Measurements from ENCODE around the gene ANKRD29.
A peak's percentile ranks its signal among the peaks of the same experiment; 100 is the strongest.

ANKRD29 gene

GRCh38 chr18:23568281-23569138 lies 94.2 kb downstream of the ANKRD29 start:
- H3K27ac ChIP-seq (ENCODE audit: poor library complexity, severe bottlenecking), result no peak overlapping the region
- no peak for TF ChIP-seq CTCF (IDR thresholded peaks at IDR 0.05; ENCODE audit: poor library complexity, severe bottlenecking)
- no peak overlapping the region for H3K4me3 ChIP-seq (ENCODE audit: severe bottlenecking)
- H3K27me3 ChIP-seq (ENCODE audit: insufficient read depth, poor library complexity, severe bottlenecking), result no peaks in the 10 kb centered on the region
- DNase-seq (ENCODE audit: low spot score) (no peak), ATAC-seq (ENCODE audit: low read depth) (no peak)
- peaks cover under 1% of the 10 kb centered on the region for H3K4me1 ChIP-seq (ENCODE audit: insufficient read depth, poor library complexity, severe bottlenecking)
- H3K9me3 ChIP-seq (ENCODE audit: severe bottlenecking), result no peaks in the 10 kb centered on the region
- peaks cover 100% of the 10 kb centered on the region for H3K36me3 ChIP-seq (ENCODE audit: low read depth)

DNA sequence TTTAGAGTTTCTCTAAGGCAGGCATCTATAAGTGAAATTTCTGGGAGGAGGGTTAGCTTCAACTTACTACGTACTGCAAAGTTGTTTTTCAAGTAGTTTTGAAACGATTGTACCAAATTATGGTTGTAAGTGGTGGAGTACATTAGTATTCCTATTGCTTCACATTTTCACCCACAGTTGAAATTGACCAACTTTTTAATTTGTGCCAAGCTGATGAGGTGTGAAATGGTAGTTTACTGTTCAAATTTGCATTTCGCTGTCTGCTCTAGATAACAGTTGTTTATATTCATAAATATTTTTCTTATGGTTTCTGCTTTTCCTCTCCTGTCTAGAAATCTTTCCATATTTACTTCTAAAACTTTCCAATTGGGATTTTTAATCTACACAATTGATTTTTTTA lies 95.0 kb downstream of the ANKRD29 start:
- H3K27me3 ChIP-seq (ENCODE audit: insufficient read depth, poor library complexity, severe bottlenecking), result no peaks in the 10 kb centered on the region
- H3K4me1 ChIP-seq (ENCODE audit: insufficient read depth, poor library complexity, severe bottlenecking), result no peaks in the 10 kb centered on the region
- H3K36me3 ChIP-seq (ENCODE audit: low read depth), result peaks cover 100% of the 10 kb centered on the region
- TF ChIP-seq CTCF (IDR thresholded peaks at IDR 0.05; ENCODE audit: poor library complexity, severe bottlenecking), result no peak
- no peak overlapping the region for H3K4me3 ChIP-seq (ENCODE audit: severe bottlenecking)
- ATAC-seq (ENCODE audit: low read depth), result no peak
- H3K27ac ChIP-seq (ENCODE audit: poor library complexity, severe bottlenecking), result no peak overlapping the region
- H3K9me3 ChIP-seq (ENCODE audit: severe bottlenecking), result no peaks in the 10 kb centered on the region
- DNase-seq (ENCODE audit: low spot score), result no peak

DNA sequence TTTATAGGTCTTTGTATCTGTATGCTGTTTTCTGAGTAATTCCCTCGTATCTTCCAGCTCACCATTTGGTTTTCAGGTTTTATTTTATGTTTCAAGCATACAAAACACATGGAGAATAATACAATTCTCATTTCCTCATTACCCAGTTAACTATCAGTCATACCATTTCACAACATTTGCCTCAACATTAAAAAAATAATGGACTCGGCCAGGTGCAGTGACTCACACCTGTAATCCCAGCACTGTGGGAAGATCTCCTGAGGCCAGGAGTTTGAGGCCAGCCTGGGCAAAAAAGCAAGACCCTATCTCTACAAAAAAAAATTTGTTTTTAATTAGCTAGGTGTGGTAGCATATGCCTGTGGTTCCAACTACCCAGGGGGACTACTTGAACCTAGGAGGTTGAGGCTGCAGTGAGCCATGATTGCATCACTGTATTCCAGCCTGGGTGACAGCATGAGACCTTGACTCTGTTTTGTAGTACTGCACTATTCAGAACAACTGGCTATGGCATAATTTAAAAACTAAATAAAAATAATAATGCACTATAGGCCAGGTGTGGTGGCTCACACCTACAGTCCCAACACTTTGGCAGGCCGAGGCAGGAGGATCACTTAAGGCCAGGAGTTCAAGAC lies 96.7 kb downstream of the ANKRD29 start:
- no peaks in the 10 kb centered on the region for H3K9me3 ChIP-seq (ENCODE audit: severe bottlenecking)
- ATAC-seq (ENCODE audit: low read depth), result peak; percentile 66
- peaks cover 98% of the 10 kb centered on the region for H3K36me3 ChIP-seq (ENCODE audit: low read depth)
- H3K27ac ChIP-seq (ENCODE audit: poor library complexity, severe bottlenecking), result no peak overlapping the region
- H3K27me3 ChIP-seq (ENCODE audit: insufficient read depth, poor library complexity, severe bottlenecking), result no peaks in the 10 kb centered on the region
- TF ChIP-seq CTCF (IDR thresholded peaks at IDR 0.05; ENCODE audit: poor library complexity, severe bottlenecking), result no peak
- DNase-seq (ENCODE audit: low spot score), result no peak
- no peaks in the 10 kb centered on the region for H3K4me1 ChIP-seq (ENCODE audit: insufficient read depth, poor library complexity, severe bottlenecking)
- H3K4me3 ChIP-seq (ENCODE audit: severe bottlenecking), result no peak overlapping the region

DNA sequence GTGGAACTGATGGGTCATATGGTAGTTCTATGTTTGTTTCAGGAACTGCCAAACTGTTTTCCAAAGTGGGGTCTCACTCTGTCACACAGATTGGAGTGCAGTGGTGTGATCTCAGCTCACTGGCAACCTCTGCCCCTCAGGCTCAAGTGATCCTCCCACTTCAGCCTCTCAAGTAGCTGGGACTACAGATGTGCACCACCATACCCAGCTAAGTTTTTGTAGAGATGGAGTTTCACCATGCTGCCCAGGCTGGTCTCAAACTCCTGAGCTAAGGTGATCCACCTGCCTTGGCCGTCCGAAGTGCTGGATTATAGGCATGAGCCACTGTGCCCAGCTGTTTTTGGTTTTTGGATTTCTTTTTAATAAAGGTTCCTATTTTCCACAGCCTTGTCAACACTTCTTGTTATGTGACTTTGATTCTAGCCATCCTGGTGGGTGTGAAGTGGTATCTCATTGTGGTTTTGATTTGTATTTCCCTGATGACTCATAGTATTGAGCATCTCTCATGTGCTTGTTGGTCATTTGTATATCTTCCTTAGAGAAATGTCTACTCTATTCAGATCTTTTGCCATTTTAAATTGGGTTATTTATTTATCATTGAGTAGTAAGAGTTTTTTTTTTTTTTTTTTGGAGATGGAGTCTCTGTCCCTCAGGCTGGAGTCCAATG lies 99.2 kb downstream of the ANKRD29 start:
- Histone ChIP-seq H3K36me3 (ENCODE audit: low read depth) (peaks cover 97% of the 10 kb centered on the region), H3K27me3 (ENCODE audit: insufficient read depth, poor library complexity, severe bottlenecking) (no peaks in the 10 kb centered on the region), H3K4me1 (ENCODE audit: insufficient read depth, poor library complexity, severe bottlenecking) (no peaks in the 10 kb centered on the region), H3K27ac (ENCODE audit: poor library complexity, severe bottlenecking) (no peak overlapping the region), H3K9me3 (ENCODE audit: severe bottlenecking) (no peaks in the 10 kb centered on the region), H3K4me3 (ENCODE audit: severe bottlenecking) (no peak overlapping the region)
- DNase-seq (ENCODE audit: low spot score), result no peak
- no peak for TF ChIP-seq CTCF (IDR thresholded peaks at IDR 0.05; ENCODE audit: poor library complexity, severe bottlenecking)
- ATAC-seq (ENCODE audit: low read depth), result peak; percentile 21; the same call in 1 of the 3 replicates

All from RWPE2 (cell line).